HG02610 (cell line): ENCODE data around the gene TMPRSS13.

Experiments used
- ATAC-seq: cut with Tn5 transposase; IDR thresholded peaks from one replicate; pipeline ENCODE4 v1.9.1; 2021; ENCODE audit warnings: mild to moderate bottlenecking, moderate library complexity; ENCODE audit not compliant: unreplicated experiment

Gene TMPRSS13

GRCh38 chr11:117857734-117858414, 71.3 kb downstream of the TMPRSS13 start:
- ATAC-seq = no peak

- no peak for ATAC-seq
Observed at GRCh38 chr11:117855912-117856651, 73.1 kb downstream of the TMPRSS13 start.

- ATAC-seq = no peak
Observed at GRCh38 chr11:117855186-117855845, 73.9 kb downstream of the TMPRSS13 start.

GRCh38 chr11:117852309-117852708, 76.9 kb downstream of the TMPRSS13 start:
- ATAC-seq = no peak

- ATAC-seq = no peak
Observed at GRCh38 chr11:117851852-117852251, 77.3 kb downstream of the TMPRSS13 start.

GRCh38 chr11:117851106-117851505, 78.1 kb downstream of the TMPRSS13 start:
- ATAC-seq = no peak
